ENCODE data around the gene ATG10.

ATG10 gene

DNA sequence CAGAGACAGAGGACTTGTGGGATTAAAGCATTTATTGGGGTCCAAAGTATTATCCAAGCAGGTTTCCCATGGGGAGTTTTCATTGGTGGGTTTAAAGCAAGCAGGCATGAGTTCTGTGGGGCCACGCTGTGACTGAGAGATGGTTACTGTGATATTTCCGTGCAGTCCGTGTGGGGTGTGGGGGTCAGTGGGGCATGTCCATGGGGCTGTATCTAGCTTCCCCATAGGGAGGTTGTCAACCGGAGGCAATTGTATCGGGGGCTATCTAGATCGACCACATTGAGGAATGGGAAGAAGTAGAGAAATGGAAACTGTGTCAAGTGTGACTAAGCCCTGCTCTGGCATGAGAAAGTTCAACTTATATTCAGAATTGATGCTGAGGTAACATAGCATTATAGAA is 313.4 kb downstream of the ATG10 start:
- no peak for TF ChIP-seq CEBPB (IDR thresholded peaks at IDR 0.05)
- TF ChIP-seq TAF1 (IDR thresholded peaks at IDR 0.05; ENCODE audit: low read depth): no peak
- no peak for TF ChIP-seq USF1 (IDR thresholded peaks at IDR 0.05)
- TF ChIP-seq REST (IDR thresholded peaks at IDR 0.05; ENCODE audit: low read depth): no peak
- TF ChIP-seq FOXM1 (IDR thresholded peaks at IDR 0.05; ENCODE audit: borderline replicate concordance, low read depth): no peak

- no peak for TF ChIP-seq REST (IDR thresholded peaks at IDR 0.05; ENCODE audit: low read depth)
- TF ChIP-seq USF1 (IDR thresholded peaks at IDR 0.05): no peak
- no peak for TF ChIP-seq TCF12 (IDR thresholded peaks at IDR 0.05; ENCODE audit: low read depth)
- TF ChIP-seq NFIC (IDR thresholded peaks at IDR 0.05): no peak
- TF ChIP-seq, protein P1, sequence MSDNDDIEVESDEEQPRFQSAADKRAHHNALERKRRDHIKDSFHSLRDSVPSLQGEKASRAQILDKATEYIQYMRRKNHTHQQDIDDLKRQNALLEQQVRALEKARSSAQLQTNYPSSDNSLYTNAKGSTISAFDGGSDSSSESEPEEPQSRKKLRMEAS (IDR thresholded peaks at IDR 0.05): no peak
- no peak for TF ChIP-seq YY1 (IDR thresholded peaks at IDR 0.05; ENCODE audit: low read depth)
Measured at GRCh38 chr5:82287625-82288024, 315.8 kb downstream of the ATG10 start.

DNA sequence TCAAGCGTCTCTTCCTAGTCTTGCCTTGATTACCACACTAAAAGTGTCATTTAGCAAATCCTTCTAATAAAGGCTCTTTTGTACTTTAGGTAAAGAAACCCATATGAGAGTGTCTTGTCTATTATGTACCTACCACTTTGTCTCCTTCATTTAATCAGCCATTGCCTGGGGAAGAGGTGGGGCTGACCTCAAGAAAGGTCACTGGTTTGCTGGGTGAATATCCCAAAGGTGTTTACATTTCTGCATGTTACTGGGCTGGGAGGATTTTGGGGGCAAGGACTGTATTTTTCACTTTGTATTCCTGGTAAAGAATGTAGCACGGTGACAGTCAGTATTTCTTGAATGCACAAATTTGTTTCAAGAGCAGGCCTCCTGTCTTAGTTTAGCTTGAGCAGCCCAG is 318.2 kb downstream of the ATG10 start:
- TF ChIP-seq TCF12 (IDR thresholded peaks at IDR 0.05; ENCODE audit: low read depth) (no peak), ZBTB7A (IDR thresholded peaks at IDR 0.05; ENCODE audit: low read depth) (no peak)

- TF ChIP-seq FOXM1 (IDR thresholded peaks at IDR 0.05; ENCODE audit: borderline replicate concordance, low read depth): no peak
- TF ChIP-seq YY1 (IDR thresholded peaks at IDR 0.05; ENCODE audit: low read depth): no peak
- TF ChIP-seq CEBPB (IDR thresholded peaks at IDR 0.05): no peak
- no peak for TF ChIP-seq TCF12 (IDR thresholded peaks at IDR 0.05; ENCODE audit: low read depth)
- no peak for TF ChIP-seq TEAD4 (IDR thresholded peaks at IDR 0.05)
- no peak for TF ChIP-seq RAD21 (IDR thresholded peaks at IDR 0.05; ENCODE audit: low read depth)
- no peak for TF ChIP-seq EGR1 (IDR thresholded peaks at IDR 0.05)
- no peak for TF ChIP-seq ZBTB7A (IDR thresholded peaks at IDR 0.05; ENCODE audit: low read depth)
- no peak for TF ChIP-seq NFIC (IDR thresholded peaks at IDR 0.05)
- TF ChIP-seq REST (IDR thresholded peaks at IDR 0.05; ENCODE audit: low read depth): no peak
- no peak for TF ChIP-seq EP300 (IDR thresholded peaks at IDR 0.05; ENCODE audit: borderline replicate concordance)
- no peak for TF ChIP-seq TAF1 (IDR thresholded peaks at IDR 0.05; ENCODE audit: low read depth)
- TF ChIP-seq USF1 (IDR thresholded peaks at IDR 0.05): no peak
- TF ChIP-seq, protein P1 (IDR thresholded peaks at IDR 0.05): no peak
- no peak for TF ChIP-seq CREB1 (IDR thresholded peaks at IDR 0.05; ENCODE audit: low read depth)
Measured at GRCh38 chr5:82290908-82291307, 319.1 kb downstream of the ATG10 start.

GRCh38 chr5:82291420-82291819 is 319.6 kb downstream of the ATG10 start:
- TF ChIP-seq CREB1 (IDR thresholded peaks at IDR 0.05; ENCODE audit: low read depth) (no peak), FOXM1 (IDR thresholded peaks at IDR 0.05; ENCODE audit: borderline replicate concordance, low read depth) (no peak), TCF12 (IDR thresholded peaks at IDR 0.05; ENCODE audit: low read depth) (no peak), REST (IDR thresholded peaks at IDR 0.05; ENCODE audit: low read depth) (no peak), ZBTB7A (IDR thresholded peaks at IDR 0.05; ENCODE audit: low read depth) (no peak), NFIC (IDR thresholded peaks at IDR 0.05) (no peak), TAF1 (IDR thresholded peaks at IDR 0.05; ENCODE audit: low read depth) (no peak), EP300 (IDR thresholded peaks at IDR 0.05; ENCODE audit: borderline replicate concordance) (no peak), CEBPB (IDR thresholded peaks at IDR 0.05) (no peak), USF1 (IDR thresholded peaks at IDR 0.05) (no peak), YY1 (IDR thresholded peaks at IDR 0.05; ENCODE audit: low read depth) (no peak), RAD21 (IDR thresholded peaks at IDR 0.05; ENCODE audit: low read depth) (no peak), TEAD4 (IDR thresholded peaks at IDR 0.05) (no peak), EGR1 (IDR thresholded peaks at IDR 0.05) (no peak)
- TF ChIP-seq, protein P1 (IDR thresholded peaks at IDR 0.05): no peak
